GM21447 (cell line): ENCODE measurements around the gene DDX43.
"Not testable (repeated sequence)": the region's sequence is repeated elsewhere in the genome, so short reads cannot be mapped to it uniquely, and the experiment has no call there.

ENCODE experiments used
- ATAC-seq: cut with Tn5 transposase; IDR thresholded peaks from one replicate; pipeline ENCODE4 v1.9.1; 2021; ENCODE audit not compliant: unreplicated experiment

DDX43 gene

GRCh38 chr6:73388800-73389512 lies 5.7 kb upstream of the DDX43 start:
- peak; percentile 91 for ATAC-seq

GRCh38 chr6:73389854-73390253 lies 4.8 kb upstream of the DDX43 start:
- ATAC-seq = no peak

GRCh38 chr6:73391675-73392074 lies 3.0 kb upstream of the DDX43 start:
- ATAC-seq = no peak

GRCh38 chr6:73392188-73392587 lies 2.4 kb upstream of the DDX43 start:
- ATAC-seq = not testable (repeated sequence)

GRCh38 chr6:73393278-73393677 lies 1.4 kb upstream of the DDX43 start:
- no peak for ATAC-seq

GRCh38 chr6:73395875-73396274 lies 1.2 kb downstream of the DDX43 start:
- ATAC-seq = no peak

- ATAC-seq = no peak
Observed at GRCh38 chr6:73400656-73401055, 6.0 kb downstream of the DDX43 start.

GRCh38 chr6:73409395-73409794 lies 14.8 kb downstream of the DDX43 start:
- no peak for ATAC-seq

GRCh38 chr6:73413102-73413501 lies 18.5 kb downstream of the DDX43 start:
- ATAC-seq = no peak

GRCh38 chr6:73418081-73418741 lies 23.6 kb downstream of the DDX43 start:
- ATAC-seq = no peak

GRCh38 chr6:73421534-73421933 lies 26.9 kb downstream of the DDX43 start:
- ATAC-seq = no peak

- no peak for ATAC-seq
Observed at GRCh38 chr6:73435236-73435635, 40.6 kb downstream of the DDX43 start.

GRCh38 chr6:73443555-73443954 lies 48.9 kb downstream of the DDX43 start:
- ATAC-seq = no peak

GRCh38 chr6:73451223-73452106 lies 56.8 kb downstream of the DDX43 start:
- peak; percentile 52 for ATAC-seq

GRCh38 chr6:73452107-73452461 lies 57.5 kb downstream of the DDX43 start, which contains the start of gene CGAS:
Gene CGAS (minus strand): TSS chr6:73452297. CDS start chr6:73452181, 116 bp downstream.
- peak; percentile 78 for ATAC-seq

GRCh38 chr6:73455865-73456629 lies 61.4 kb downstream of the DDX43 start:
- no peak for ATAC-seq

GRCh38 chr6:73459474-73459873 lies 64.8 kb downstream of the DDX43 start:
- not testable (repeated sequence) for ATAC-seq

GRCh38 chr6:73460056-73460455 lies 65.4 kb downstream of the DDX43 start:
- ATAC-seq = no peak

GRCh38 chr6:73461537-73462350 lies 67.1 kb downstream of the DDX43 start, which contains the start of gene MTO1:
Gene MTO1 (plus strand): TSS chr6:73461737. CDS start chr6:73461855, 118 bp downstream.
- ATAC-seq = peak; percentile 96
